Lower leg skin (tissue), 4 donors: Measurements from ENCODE around the gene FYB2. TPM values are rescaled to one million over a fixed set of nuclear protein-coding genes. Genes with fewer than 3 reads are reported as not detected.

Source experiments
- DNase-seq, 2 donors: peaks; one replicate each; pipeline ENCODE4 v3.0.0-alpha.2; 2019; ENCODE audit warnings: low spot score in 2 of 2
- H3K4me3 ChIP-seq: fragments of 200-600 bp; sonication (generic); 2 replicates; pipeline ENCODE4 v1.5.1; 2017; ENCODE audit warnings: mild to moderate bottlenecking, low read depth; ENCODE audit not compliant: poor library complexity, severe bottlenecking
- POLR2A ChIP-seq, 2 donors: fragments of 450-650 bp; IDR thresholded peaks; one replicate each; pipeline ENCODE4 v1.6.1; 2016 to 2017; ENCODE audit warnings: antibody characterized with exemption in 2 of 2, mild to moderate bottlenecking in 1 of 2, moderate library complexity in 1 of 2
- WGBS, 2 donors: methylation state at CpG; one replicate each; pipeline ENCODE4 v1.1.5; 2018; 5-methylcytosine and 5-hydroxymethylcytosine counted together
- intact Hi-C: fragments of 100-400 bp; cut with DNase I; formaldehyde crosslinking; loops from one replicate; pipeline ENCODE4 v1.15.0; 2023; ENCODE audit warnings: low total_unique reads
- total RNA-seq, 4 donors: library from RNA; depleted of rRNA; stranded (reverse); fragments of >200 nt; gene quantifications; one replicate each; pipeline ENCODE4 v1.1.0, GENCODE V29; 2016
- TF ChIP-seq, protein P1 (sequence below), 3 donors: fragments of 450-650 bp; IDR thresholded peaks; one replicate each; pipeline ENCODE4 v1.5.1; 2016; ENCODE audit warnings: antibody characterized with exemption in 3 of 3, mild to moderate bottlenecking in 3 of 3, moderate library complexity in 2 of 3

The FYB2 gene
- total RNA-seq, result under 1 TPM in 1 of 4 donors, not detected in 3; 0.19 TPM

DNA sequence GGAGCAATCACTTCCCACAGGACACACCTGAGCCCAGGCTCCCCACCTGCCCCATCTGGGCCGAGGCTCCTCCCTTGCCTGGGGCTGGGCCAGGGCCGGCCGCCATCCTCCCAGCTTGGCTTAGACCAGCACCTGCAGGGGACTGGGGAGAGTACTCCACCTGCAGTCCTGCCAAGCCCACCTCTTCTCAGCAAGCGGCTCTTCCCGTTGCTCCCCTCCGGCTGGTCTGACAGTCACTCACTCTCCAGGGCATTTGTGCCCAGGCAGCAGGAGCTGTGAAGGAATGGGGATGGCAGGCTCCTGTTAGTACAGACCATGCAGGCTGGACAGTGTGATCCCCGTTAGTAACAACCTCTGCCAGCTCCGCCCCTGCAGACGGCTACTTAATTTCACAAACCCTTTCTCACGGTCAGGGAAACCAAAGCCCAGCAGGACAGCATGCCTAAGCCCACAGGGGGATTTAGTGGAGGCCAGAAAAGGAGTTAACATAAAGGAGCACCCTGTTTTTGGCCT is at the start of gene FYB2:
TSS of gene FYB2 (minus strand) at position 18 of the 513 bp plus-strand sequence. CDS start 114 bp downstream, outside the sequence.
- TF ChIP-seq, protein P1, sequence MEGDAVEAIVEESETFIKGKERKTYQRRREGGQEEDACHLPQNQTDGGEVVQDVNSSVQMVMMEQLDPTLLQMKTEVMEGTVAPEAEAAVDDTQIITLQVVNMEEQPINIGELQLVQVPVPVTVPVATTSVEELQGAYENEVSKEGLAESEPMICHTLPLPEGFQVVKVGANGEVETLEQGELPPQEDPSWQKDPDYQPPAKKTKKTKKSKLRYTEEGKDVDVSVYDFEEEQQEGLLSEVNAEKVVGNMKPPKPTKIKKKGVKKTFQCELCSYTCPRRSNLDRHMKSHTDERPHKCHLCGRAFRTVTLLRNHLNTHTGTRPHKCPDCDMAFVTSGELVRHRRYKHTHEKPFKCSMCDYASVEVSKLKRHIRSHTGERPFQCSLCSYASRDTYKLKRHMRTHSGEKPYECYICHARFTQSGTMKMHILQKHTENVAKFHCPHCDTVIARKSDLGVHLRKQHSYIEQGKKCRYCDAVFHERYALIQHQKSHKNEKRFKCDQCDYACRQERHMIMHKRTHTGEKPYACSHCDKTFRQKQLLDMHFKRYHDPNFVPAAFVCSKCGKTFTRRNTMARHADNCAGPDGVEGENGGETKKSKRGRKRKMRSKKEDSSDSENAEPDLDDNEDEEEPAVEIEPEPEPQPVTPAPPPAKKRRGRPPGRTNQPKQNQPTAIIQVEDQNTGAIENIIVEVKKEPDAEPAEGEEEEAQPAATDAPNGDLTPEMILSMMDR (IDR thresholded peaks at IDR 0.05), result no peak
- TF ChIP-seq POLR2A (IDR thresholded peaks at IDR 0.05), result no peak
- WGBS, 2 donors, result 58 to 60% methylated on average over 9 to 10 of the region's 10 CpGs
- H3K4me3 ChIP-seq, result no peak within 1 kb of the TSS
- no peak for DNase-seq
- intact Hi-C loops, result no loop called here

DNA sequence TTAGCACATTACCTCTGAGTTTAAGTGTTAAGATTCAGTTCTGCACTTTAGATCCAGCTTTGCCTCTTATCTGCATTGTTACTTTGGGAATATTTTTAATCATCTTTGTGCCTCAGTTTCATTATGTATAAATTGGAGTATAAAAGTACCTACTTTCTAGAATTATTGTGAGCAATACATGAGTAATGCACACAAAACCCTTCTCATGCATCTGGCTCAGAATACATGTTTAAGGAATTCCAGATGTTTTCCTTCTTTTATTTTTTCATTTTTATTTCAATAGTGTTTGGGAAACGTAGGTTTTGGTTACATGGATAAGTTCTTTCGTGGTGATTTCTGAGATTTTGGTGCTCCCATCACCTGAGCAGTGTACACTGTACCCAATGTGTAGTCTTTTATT is 49.6 kb upstream of the FYB2 start:
- TF ChIP-seq POLR2A (IDR thresholded peaks at IDR 0.05), result no peak
- TF ChIP-seq, protein P1 (IDR thresholded peaks at IDR 0.05), result no peak
- no peak overlapping the region for H3K4me3 ChIP-seq
- WGBS, 2 donors, result 30 to 37% methylated on average over 2 of the region's 2 CpGs
- intact Hi-C loops, result no loop called here
- DNase-seq, result no peak

GRCh38 chr1:56867491-56867890 is 48.3 kb upstream of the FYB2 start:
- WGBS, 2 donors, result 70 to 76% methylated on average over 5 of the region's 5 CpGs
- TF ChIP-seq POLR2A (IDR thresholded peaks at IDR 0.05), result no peak
- TF ChIP-seq, protein P1 (IDR thresholded peaks at IDR 0.05), result no peak
- no peak for DNase-seq
- H3K4me3 ChIP-seq, result no peak overlapping the region
- intact Hi-C loops, result no loop called here

- 67 to 70% methylated on average over 2 of the region's 2 CpGs for whole genome bisulfite sequencing, 2 donors
- intact Hi-C loops, result no loop called here
- no peak for TF ChIP-seq POLR2A (IDR thresholded peaks at IDR 0.05)
- TF ChIP-seq, protein P1 (IDR thresholded peaks at IDR 0.05), result no peak
- H3K4me3 ChIP-seq, result no peak overlapping the region
- no peak for DNase-seq
Observed at GRCh38 chr1:56866656-56867055, 47.5 kb upstream of the FYB2 start.

DNA sequence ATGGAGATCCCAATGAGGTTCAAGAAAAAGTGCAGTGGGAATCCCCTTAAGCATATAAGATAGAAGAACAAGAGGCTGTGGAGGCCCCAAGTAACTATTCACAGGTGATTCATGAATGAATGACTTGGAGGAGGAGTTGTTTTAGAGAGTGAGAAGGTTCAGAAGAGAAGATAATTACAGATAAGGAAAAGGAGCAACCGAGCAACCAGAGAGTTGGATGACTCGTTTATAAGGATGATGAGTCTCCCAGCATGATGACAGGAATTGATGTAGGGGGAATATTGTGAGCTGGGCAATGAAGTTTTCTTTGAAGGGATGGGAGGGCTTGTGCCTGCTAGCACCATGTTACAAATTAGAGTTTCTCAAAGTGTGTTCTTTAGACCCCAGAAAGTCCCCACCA is 45.2 kb upstream of the FYB2 start:
- H3K4me3 ChIP-seq, result no peak overlapping the region
- intact Hi-C loops, result no loop called here
- no peak for DNase-seq
- WGBS, 2 donors, result 65% methylated on average over 2 of the region's 2 CpGs
- TF ChIP-seq POLR2A (IDR thresholded peaks at IDR 0.05), result no peak
- TF ChIP-seq, protein P1 (IDR thresholded peaks at IDR 0.05), result no peak
